Camera-type eye (tissue), 1 donor: ENCODE data around the gene CCHCR1. TPM values are rescaled to one million over a fixed set of nuclear protein-coding genes. Genes with fewer than 3 reads are reported as not detected.

Experiments used
- total RNA-seq: library from RNA; depleted of rRNA; stranded (reverse); fragments of >200 nt; gene quantifications from one replicate; pipeline ENCODE4 v1.2.3, GENCODE V29; 2014

Gene CCHCR1, protein sequence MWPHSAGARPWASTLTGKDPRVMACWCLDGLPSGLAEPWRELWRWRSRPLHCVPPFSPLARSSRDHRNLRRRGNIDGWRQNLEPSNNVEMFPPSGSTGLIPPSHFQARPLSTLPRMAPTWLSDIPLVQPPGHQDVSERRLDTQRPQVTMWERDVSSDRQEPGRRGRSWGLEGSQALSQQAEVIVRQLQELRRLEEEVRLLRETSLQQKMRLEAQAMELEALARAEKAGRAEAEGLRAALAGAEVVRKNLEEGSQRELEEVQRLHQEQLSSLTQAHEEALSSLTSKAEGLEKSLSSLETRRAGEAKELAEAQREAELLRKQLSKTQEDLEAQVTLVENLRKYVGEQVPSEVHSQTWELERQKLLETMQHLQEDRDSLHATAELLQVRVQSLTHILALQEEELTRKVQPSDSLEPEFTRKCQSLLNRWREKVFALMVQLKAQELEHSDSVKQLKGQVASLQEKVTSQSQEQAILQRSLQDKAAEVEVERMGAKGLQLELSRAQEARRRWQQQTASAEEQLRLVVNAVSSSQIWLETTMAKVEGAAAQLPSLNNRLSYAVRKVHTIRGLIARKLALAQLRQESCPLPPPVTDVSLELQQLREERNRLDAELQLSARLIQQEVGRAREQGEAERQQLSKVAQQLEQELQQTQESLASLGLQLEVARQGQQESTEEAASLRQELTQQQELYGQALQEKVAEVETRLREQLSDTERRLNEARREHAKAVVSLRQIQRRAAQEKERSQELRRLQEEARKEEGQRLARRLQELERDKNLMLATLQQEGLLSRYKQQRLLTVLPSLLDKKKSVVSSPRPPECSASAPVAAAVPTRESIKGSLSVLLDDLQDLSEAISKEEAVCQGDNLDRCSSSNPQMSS
- total RNA-seq: 15.3 TPM

DNA sequence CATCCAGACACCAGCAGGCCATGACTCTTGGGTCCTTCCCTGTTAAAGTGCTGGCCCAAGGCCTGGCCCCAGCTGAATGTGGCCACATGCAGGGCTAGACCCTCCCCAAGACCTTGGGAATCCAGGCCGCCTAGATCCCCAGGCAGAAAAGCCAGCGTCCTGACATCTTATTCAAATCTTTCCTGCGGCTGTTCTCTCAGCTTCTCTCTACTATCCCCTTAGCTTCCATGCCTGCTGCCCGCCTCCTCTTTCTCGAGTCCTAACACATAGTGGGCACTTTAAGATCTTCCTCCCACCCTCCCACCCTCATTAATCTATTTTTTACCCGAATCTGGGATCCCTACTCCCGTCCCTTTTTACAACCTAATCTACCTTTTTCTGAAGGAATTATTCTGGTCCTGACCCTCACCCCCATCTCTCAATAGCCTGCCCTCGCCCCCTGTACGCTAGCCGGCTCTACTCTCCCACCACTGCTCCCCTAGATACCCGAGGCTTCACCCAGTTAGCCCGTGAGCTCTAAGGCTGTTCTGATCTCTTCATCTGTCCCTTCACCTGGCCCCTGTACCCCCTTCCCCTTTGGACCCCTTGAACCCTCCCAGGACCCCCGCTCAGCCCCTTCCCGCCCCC lies at the start of gene CCHCR1:
Gene CCHCR1, minus strand, starts transcription at position 290 of the 627 bp plus-strand sequence. Its CDS starts 202 bp downstream, at position 88.

DNA sequence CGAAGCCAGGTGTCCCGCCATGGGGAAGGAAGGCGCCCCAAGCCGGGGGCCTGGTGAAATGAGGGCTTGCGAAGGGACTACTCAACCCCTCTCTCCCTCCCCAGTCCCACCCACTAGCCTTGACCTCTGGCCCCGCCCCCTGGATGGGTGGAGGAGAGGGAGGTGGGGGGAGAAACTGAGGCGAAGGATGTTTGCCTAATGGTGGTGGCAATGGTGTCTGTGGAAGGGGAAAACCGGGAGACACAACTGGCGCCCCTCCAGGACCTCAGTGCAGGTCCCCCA lies 12.9 kb upstream of the CCHCR1 start, which contains the start of gene POU5F1:
Gene POU5F1, minus strand, starts transcription at position 83 of the 282 bp plus-strand sequence. Its CDS starts 62 bp downstream, at position 21.

DNA sequence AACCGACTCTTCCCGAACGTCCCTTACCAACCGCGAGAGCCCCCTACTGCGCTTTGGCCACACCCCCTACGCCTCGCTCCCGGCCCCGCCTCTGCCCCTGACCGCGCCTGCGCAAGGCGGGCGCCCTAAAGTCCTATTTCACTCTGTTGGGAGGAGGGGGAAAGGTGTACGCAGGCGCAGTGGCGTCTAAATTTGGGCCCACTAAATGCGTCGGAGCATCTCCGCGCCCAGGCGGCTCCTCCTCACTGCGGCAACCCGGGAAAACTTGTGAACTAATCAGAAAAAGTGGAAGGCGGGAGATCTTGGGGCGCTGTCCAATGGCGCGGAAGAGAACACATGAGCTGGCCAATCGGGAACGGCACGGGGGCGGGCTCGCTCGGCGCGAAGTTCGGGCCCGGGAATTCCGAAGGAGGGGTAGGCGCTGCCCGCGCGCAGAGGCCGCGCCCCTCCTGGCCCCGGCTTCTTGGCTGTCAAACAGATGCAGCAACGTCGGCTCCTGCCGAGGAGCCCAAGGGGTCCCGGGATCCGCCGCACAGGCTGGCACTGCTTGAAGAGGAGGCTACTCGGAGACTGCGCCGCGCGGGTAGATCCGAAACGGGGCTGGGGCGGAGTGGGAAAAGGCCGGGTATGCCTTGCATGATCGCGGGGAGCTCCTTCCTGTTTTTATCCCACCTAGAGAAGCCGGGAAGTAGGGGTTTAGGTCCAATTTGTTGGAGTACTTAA lies 699 bp upstream of the CCHCR1 start, which contains the start of gene TCF19:
Gene TCF19, plus strand, starts transcription at position 450 of the 723 bp plus-strand sequence. CDS start 881 bp downstream, outside the sequence.

DNA sequence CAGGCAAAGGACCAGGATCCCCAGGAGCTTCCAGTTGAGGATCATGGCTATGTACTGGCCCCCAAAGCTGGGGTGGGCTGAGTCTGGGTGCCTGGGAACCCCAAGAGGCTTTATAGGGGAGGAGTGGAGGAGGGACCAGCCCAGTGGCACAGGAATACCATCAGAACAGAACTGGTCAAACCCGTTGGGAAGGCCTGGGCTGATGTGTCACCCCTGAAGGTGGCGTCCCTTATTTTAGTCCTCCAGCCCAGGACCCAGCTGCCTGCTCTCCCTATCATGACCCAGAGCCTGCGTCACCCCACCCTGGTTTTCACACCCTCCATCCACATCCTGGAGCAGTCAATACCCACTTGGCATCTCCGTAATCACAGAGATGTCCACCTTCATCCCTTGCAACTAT lies 18.6 kb downstream of the CCHCR1 start, which contains the start of gene PSORS1C2:
Gene PSORS1C2, minus strand, starts transcription at position 85 of the 400 bp plus-strand sequence. Its CDS starts 40 bp downstream, at position 45.

DNA sequence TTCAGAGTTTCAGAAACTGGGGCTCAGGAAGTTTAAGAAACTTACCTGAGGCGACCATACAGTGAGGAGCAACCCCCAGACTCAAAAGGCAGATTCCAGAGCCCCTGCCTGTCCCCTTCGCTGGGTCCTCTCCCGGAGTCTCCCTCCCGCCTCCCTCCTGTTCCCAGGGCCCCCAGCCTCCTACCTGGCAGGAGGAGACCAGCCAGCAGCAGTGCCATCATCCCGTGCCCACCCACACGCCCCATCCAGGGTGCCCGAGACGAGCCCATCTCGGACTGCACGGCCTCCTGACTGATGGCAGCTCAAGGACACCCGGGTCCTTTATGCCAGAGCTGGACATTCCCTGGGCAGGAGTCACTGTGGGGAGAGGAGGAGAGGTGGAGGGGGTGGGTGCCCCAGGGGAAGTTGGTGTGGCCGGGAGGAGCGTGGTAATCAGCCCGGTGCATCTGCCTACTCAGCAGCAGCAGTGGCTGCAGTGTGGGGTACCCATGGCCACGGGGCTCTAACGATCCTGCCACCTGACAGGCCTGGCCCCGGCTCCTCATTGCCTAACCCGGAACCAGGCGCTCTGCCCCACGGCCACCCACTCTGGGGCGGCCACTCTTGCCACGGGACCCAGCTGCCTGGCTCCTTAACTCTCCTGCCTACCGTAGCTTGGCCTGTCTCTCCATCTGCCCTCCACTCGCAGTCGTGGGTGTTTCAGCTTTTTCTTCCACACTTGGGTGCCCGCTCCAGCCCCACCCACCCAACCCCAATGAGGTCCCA lies 37.3 kb downstream of the CCHCR1 start, which contains the start of gene CDSN:
Gene CDSN, minus strand, starts transcription at position 296 of the 765 bp plus-strand sequence. Its CDS starts 27 bp downstream, at position 269.

DNA sequence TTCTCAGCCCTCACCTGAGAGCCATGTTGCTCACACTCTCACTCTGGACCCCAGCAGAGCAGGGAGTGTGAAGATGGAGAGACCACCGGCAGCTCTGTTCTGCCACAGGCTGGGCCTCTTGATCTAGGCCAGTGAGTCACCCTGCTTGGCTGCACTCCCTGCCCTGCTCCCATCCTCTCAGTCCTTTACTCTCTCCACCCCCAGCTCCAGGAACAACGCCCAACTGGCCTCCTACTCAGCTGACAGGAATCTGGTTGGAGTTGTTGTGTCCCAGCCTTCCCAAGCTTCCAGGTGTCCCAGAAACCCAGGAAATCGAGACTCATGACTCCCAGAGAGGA lies 43.1 kb downstream of the CCHCR1 start, which contains the start of gene PSORS1C1:
Gene PSORS1C1, plus strand, starts transcription at position 260 of the 338 bp plus-strand sequence. CDS start 14,833 bp downstream, outside the sequence.

DNA sequence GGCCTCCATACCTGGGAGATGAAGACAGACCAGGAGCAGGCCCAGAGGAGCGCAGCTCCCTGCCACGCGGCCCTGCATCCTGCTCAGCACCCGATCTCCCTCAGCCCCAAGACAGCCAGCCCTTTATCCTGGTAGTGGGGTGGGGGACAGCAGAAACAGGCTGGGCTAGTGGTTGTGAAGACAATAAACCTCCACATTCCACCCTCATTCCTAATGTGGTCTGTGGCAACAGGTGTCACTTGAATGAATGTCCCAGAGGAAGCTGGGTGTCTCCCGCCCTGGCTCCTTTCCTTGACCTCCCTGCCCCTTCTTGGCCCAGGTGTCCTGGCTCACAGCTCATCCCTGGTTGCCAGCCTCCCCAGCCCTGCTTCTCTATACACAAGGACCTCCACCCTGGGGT lies 45.1 kb downstream of the CCHCR1 start, which contains the start of gene C6orf15:
Gene C6orf15, minus strand, starts transcription at position 98 of the 400 bp plus-strand sequence. Its CDS starts 20 bp downstream, at position 78.

Other genes starting within 250 kb of the CCHCR1 start
- gene GTF2H4, start 249.6 kb downstream of the CCHCR1 start, total RNA-seq: 20.6 TPM
- 30.6 TPM for gene VARS2, start 243.6 kb downstream of the CCHCR1 start, total RNA-seq
- gene SFTA2, start 225.6 kb downstream of the CCHCR1 start, total RNA-seq: not detected
- not detected for gene MUCL3, start 216.8 kb downstream of the CCHCR1 start, total RNA-seq
- gene MUC21, start 174.1 kb downstream of the CCHCR1 start, total RNA-seq: 0.11 TPM
- gene MUC22, start 147.3 kb downstream of the CCHCR1 start, total RNA-seq: 0.11 TPM
- not detected for gene C6orf15, start 45.2 kb downstream of the CCHCR1 start, total RNA-seq
- 0.22 TPM for gene PSORS1C1, start 43.0 kb downstream of the CCHCR1 start, total RNA-seq
- not detected for gene CDSN, start 37.4 kb downstream of the CCHCR1 start, total RNA-seq
- gene PSORS1C2, start 18.7 kb downstream of the CCHCR1 start, total RNA-seq: not detected
- gene TCF19, start 787 bp upstream of the CCHCR1 start, total RNA-seq: 10.0 TPM
- not detected for gene POU5F1, start 12.9 kb upstream of the CCHCR1 start, total RNA-seq
- gene HLA-C, start 114.3 kb upstream of the CCHCR1 start, total RNA-seq: 23.3 TPM
- 169 TPM for gene HLA-B, start 199.4 kb upstream of the CCHCR1 start, total RNA-seq
- 9.9 TPM for gene MICA, start 245.8 kb upstream of the CCHCR1 start, total RNA-seq